Measurements from ENCODE around the gene MOBP. TPM values are rescaled to one million over a fixed set of nuclear protein-coding genes. Genes with fewer than 3 reads are reported as not detected.

MOBP gene
- total and polyA plus RNA-seq, 4 donors = 0.03 to 0.23 TPM; not detected in 2

DNA sequence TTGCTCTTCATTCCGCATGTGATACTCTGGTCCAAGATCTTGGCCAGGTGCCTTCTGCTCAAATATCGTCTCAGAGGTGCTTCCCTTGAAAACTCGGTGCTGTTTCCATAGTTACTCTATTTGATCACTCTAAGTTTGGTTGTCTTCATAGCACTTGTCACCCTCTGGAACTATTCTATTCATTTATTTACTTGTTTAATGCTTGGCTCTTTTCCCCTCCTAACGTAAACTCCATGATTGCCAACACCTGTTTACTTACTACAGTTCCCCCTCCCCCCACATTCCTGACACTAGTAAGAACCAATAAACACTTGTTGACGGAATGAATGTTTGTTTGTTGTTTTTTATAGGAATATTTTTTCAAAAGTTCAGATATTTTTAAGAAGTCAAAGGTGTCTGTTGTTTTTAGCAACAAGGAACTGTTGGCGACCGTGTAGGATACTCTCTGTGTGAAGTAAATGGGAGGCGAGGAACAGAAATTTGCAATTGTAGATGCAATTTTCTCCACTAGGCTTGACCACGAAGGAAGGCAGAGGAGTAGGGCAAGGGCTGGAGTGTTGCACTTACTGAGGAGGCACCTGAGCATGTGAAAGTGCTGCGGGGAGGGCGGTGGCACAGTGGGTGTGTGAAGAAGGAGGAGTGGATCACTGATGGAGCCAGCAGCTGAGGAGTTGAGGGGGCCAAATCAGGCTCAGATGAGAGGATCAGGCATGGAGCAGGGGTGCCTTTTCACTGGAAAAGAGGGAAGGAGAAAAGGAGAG, 48.4 kb downstream of the MOBP start:
- peaks cover 0 to 2% of the 10 kb centered on the region in 2 donors for H3K4me1 ChIP-seq (ENCODE audit: control insufficient read depth in 1 of 2, insufficient read depth in 2 of 2, low read length in 2 of 2)
- no peaks in the 10 kb centered on the region for H3K36me3 ChIP-seq (ENCODE audit: control insufficient read depth in 1 of 2, insufficient read depth in 2 of 2, low read length in 1 of 2)
- intact Hi-C loops (cut with DNase I) = no loop called here
- no peak for DNase-seq
- H3K4me3 ChIP-seq (ENCODE audit: low read length in 2 of 2) = no peak overlapping the region
- 60 to 71% methylated on average over 11 of the region's 11 CpGs for WGBS, 2 donors
- no peaks in the 10 kb centered on the region for H3K27me3 ChIP-seq (ENCODE audit: control insufficient read depth in 1 of 2, insufficient read depth in 2 of 2, low read length in 1 of 2)
- no peak overlapping the region for H3K27ac ChIP-seq (ENCODE audit: low read depth in 1 of 2, low read length in 2 of 2)
- ATAC-seq (ENCODE audit: low FRiP score) = no peak
- H3K9me3 ChIP-seq (ENCODE audit: control insufficient read depth, low read length) = no peaks in the 10 kb centered on the region

DNA sequence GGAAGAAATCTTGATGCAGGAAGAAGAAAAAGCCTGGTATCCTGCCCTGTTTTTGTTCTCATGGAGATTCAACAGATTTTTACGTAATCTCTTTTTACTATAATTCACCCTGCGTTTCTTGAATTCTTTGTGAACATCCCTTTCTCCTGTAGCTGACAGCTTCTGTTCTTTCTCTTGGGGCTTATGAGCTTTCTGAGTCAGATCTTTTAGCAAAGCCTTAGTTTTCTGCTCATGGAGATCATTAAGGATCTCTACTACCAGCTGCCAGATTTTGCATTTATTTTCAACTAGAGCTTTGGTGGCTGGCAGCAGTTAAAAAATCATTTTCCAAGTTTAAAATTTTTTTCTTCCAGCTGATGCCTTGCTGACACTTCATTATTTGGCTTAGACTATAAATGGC, 51.6 kb downstream of the MOBP start:
- 11 to 26% methylated on average over 2 of the region's 2 CpGs for WGBS, 2 donors
- DNase-seq (no peak), ATAC-seq (ENCODE audit: low FRiP score) (no peak)
- peaks cover 1% of the 10 kb centered on the region for H3K9me3 ChIP-seq (ENCODE audit: control insufficient read depth, low read length)
- no peaks in the 10 kb centered on the region for H3K27me3 ChIP-seq (ENCODE audit: control insufficient read depth in 1 of 2, insufficient read depth in 2 of 2, low read length in 1 of 2)
- H3K4me3 ChIP-seq (ENCODE audit: low read length in 2 of 2) = no peak overlapping the region
- intact Hi-C loops (cut with DNase I) = no loop called here
- H3K36me3 ChIP-seq (ENCODE audit: control insufficient read depth in 1 of 2, insufficient read depth in 2 of 2, low read length in 1 of 2) = no peaks in the 10 kb centered on the region
- no peak overlapping the region for H3K27ac ChIP-seq (ENCODE audit: low read depth in 1 of 2, low read length in 2 of 2)
- peaks cover 0 to 2% of the 10 kb centered on the region in 2 donors for H3K4me1 ChIP-seq (ENCODE audit: control insufficient read depth in 1 of 2, insufficient read depth in 2 of 2, low read length in 2 of 2)

DNA sequence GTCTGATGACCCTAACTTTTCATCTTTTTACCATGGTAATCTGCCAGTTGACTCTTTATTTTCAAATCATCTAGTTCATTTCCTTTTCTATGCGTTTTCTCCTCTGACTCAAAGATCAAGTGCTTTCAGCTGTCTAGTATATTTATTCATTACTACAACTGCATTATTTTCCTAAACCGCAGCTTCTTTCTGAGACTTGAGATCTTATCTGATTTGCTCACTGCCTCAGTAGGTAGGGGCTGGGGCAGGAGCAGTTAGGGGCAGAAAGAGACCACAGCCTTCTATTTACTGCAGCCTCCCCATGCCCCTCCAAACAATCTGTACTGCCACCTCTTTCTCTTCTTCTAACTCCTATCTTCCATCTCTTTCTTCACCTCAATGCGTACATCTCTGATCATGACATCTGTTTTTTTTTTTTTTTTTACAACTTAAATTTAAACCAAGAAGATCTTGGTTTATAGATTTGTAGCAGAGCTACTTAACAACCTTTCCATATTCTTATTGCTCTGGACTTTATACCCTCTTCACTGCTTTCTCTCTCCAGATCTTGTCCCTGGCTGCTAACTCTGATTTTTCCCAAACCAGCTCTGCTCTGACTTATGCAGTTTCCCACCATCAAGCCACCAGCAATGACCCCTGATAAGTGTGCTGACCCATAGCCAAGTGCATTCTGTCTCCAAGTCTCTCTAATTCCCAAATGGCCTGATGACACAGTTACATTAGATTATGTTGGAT, 52.2 kb downstream of the MOBP start:
- no peak for ATAC-seq (ENCODE audit: low FRiP score)

DNA sequence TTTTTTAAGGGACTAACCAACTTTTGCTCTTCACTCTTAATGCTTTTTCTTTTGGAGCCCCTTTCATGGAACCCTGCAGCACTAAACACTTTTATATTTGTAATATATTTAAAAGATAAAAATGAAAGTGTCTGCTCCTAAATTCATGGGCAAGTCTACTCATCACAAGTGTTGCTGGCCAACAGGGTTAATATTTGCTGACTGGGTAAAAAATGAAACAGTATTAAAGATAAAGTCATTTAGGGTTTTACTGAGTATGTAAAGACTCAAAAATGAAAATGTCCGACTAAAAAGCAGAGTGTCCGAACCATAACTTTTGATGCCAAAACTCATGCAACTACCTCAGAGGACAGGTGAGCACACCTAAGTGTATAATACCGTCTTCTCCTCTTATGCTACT, 54.0 kb downstream of the MOBP start:
- Histone ChIP-seq H3K4me3 (ENCODE audit: low read length in 2 of 2) (no peak overlapping the region), H3K9me3 (ENCODE audit: control insufficient read depth, low read length) (peaks cover 3% of the 10 kb centered on the region), H3K36me3 (ENCODE audit: control insufficient read depth in 1 of 2, insufficient read depth in 2 of 2, low read length in 1 of 2) (no peaks in the 10 kb centered on the region), H3K27me3 (ENCODE audit: control insufficient read depth in 1 of 2, insufficient read depth in 2 of 2, low read length in 1 of 2) (no peaks in the 10 kb centered on the region), H3K4me1 (ENCODE audit: control insufficient read depth in 1 of 2, insufficient read depth in 2 of 2, low read length in 2 of 2) (peaks cover 0 to 2% of the 10 kb centered on the region in 2 donors), H3K27ac (ENCODE audit: low read depth in 1 of 2, low read length in 2 of 2) (no peak overlapping the region)
- intact Hi-C loops (cut with DNase I) = no loop called here
- DNase-seq = no peak
- no peak for ATAC-seq (ENCODE audit: low FRiP score)
- WGBS, 2 donors = 86 to 87% methylated on average over 3 of the region's 3 CpGs

More for the DNA sequence above, 52.2 kb downstream of the MOBP start:
- 19 to 33% methylated on average over 3 of the region's 3 CpGs for WGBS, 2 donors
- DNase-seq = no peak
- Histone ChIP-seq H3K4me3 (ENCODE audit: low read length in 2 of 2) (no peak overlapping the region), H3K27ac (ENCODE audit: low read depth in 1 of 2, low read length in 2 of 2) (no peak overlapping the region), H3K4me1 (ENCODE audit: control insufficient read depth in 1 of 2, insufficient read depth in 2 of 2, low read length in 2 of 2) (peaks cover 0 to 2% of the 10 kb centered on the region in 2 donors), H3K36me3 (ENCODE audit: control insufficient read depth in 1 of 2, insufficient read depth in 2 of 2, low read length in 1 of 2) (no peaks in the 10 kb centered on the region), H3K9me3 (ENCODE audit: control insufficient read depth, low read length) (peaks cover 1% of the 10 kb centered on the region), H3K27me3 (ENCODE audit: control insufficient read depth in 1 of 2, insufficient read depth in 2 of 2, low read length in 1 of 2) (no peaks in the 10 kb centered on the region)
- intact Hi-C loops (cut with DNase I) = no loop called here

DNA sequence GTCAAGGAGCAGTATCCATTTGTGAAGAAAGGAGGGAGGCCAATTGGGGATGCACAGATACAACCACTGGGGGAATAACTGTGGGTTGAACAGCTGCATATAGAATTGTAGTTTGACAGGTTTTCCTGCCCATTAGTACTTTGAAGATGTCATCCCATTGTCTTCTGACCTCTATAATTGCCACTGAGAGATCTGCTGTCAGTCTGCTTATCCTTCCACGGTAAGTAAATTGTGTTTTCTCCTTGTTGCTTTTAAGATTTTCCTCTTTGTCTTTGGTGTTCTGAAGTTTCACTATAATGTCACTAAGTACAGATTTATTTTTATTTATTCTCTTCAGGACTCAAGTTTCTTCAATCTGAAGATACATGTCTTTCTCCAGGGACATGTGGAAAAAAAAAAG, 56.6 kb downstream of the MOBP start:
- no peaks in the 10 kb centered on the region for H3K36me3 ChIP-seq (ENCODE audit: control insufficient read depth in 1 of 2, insufficient read depth in 2 of 2, low read length in 1 of 2)
- H3K4me3 ChIP-seq (ENCODE audit: low read length in 2 of 2) = no peak overlapping the region
- H3K9me3 ChIP-seq (ENCODE audit: control insufficient read depth, low read length) = peaks cover 3% of the 10 kb centered on the region
- DNase-seq (no peak), ATAC-seq (ENCODE audit: low FRiP score) (no peak)
- no peak overlapping the region for H3K27ac ChIP-seq (ENCODE audit: low read depth in 1 of 2, low read length in 2 of 2)
- peaks cover 0 to 2% of the 10 kb centered on the region in 2 donors for H3K4me1 ChIP-seq (ENCODE audit: control insufficient read depth in 1 of 2, insufficient read depth in 2 of 2, low read length in 2 of 2)
- intact Hi-C loops (cut with DNase I) = no loop called here
- H3K27me3 ChIP-seq (ENCODE audit: control insufficient read depth in 1 of 2, insufficient read depth in 2 of 2, low read length in 1 of 2) = no peaks in the 10 kb centered on the region
- 68% methylated on average over 1 of the region's 1 CpG for WGBS, 2 donors

DNA sequence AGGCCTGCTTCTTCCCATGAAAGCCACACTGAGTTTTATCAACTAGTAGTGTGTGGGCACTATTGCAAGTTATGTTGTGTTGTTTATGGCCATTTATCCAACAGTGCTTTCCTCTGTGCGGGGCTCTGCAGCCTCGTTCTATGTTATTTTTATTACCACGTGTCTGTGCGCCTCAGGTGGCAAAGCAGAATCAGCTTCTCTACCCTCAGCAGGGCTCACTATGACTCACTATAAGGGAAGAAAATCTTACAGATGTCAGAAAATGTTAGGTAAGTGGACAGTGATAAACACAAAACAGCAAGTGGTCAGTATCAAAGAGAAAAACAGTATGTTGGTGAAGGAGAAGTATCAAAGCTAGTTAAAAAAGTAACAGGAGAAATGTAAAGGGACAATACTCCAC, 61.4 kb downstream of the MOBP start:
- no peak for DNase-seq
- Histone ChIP-seq H3K27me3 (ENCODE audit: control insufficient read depth in 1 of 2, insufficient read depth in 2 of 2, low read length in 1 of 2) (no peaks in the 10 kb centered on the region), H3K9me3 (ENCODE audit: control insufficient read depth, low read length) (peaks cover 2% of the 10 kb centered on the region), H3K4me3 (ENCODE audit: low read length in 2 of 2) (no peak overlapping the region), H3K36me3 (ENCODE audit: control insufficient read depth in 1 of 2, insufficient read depth in 2 of 2, low read length in 1 of 2) (no peaks in the 10 kb centered on the region), H3K27ac (ENCODE audit: low read depth in 1 of 2, low read length in 2 of 2) (no peak overlapping the region), H3K4me1 (ENCODE audit: control insufficient read depth in 1 of 2, insufficient read depth in 2 of 2, low read length in 2 of 2) (peaks cover 1 to 3% of the 10 kb centered on the region in 2 donors)
- no peak for ATAC-seq (ENCODE audit: low FRiP score)
- intact Hi-C loops (cut with DNase I) = no loop called here
- WGBS, 2 donors = 61 to 69% methylated on average over 4 of the region's 4 CpGs

DNA sequence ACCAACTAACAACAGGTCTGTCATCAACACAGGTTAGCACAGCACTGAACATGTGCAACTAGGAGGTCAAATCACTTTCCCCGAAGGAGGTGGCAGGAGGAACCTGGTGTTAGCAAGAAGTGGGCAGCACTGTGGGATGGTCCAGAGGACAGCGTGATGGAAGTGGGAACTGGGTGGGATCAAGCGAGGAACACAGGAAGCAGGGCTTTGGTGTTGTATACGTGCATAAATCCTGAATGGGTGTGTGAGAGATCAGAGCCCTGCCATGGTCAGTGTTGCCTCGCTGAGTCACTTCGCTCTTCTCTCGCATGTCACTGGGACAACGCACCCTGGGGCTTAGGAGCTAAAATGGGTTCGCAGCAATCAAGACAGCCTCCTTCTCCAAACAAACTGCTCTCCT, 62.1 kb downstream of the MOBP start:
- ATAC-seq (ENCODE audit: low FRiP score) (no peak), DNase-seq (no peak)
- Histone ChIP-seq H3K9me3 (ENCODE audit: control insufficient read depth, low read length) (peaks cover 2% of the 10 kb centered on the region), H3K36me3 (ENCODE audit: control insufficient read depth in 1 of 2, insufficient read depth in 2 of 2, low read length in 1 of 2) (no peaks in the 10 kb centered on the region), H3K4me1 (ENCODE audit: control insufficient read depth in 1 of 2, insufficient read depth in 2 of 2, low read length in 2 of 2) (peaks cover 1 to 3% of the 10 kb centered on the region in 2 donors), H3K27me3 (ENCODE audit: control insufficient read depth in 1 of 2, insufficient read depth in 2 of 2, low read length in 1 of 2) (no peaks in the 10 kb centered on the region), H3K27ac (ENCODE audit: low read depth in 1 of 2, low read length in 2 of 2) (no peak overlapping the region), H3K4me3 (ENCODE audit: low read length in 2 of 2) (no peak overlapping the region)
- 77 to 85% methylated on average over 9 of the region's 9 CpGs for WGBS, 2 donors
- intact Hi-C loops (cut with DNase I) = no loop called here

DNA sequence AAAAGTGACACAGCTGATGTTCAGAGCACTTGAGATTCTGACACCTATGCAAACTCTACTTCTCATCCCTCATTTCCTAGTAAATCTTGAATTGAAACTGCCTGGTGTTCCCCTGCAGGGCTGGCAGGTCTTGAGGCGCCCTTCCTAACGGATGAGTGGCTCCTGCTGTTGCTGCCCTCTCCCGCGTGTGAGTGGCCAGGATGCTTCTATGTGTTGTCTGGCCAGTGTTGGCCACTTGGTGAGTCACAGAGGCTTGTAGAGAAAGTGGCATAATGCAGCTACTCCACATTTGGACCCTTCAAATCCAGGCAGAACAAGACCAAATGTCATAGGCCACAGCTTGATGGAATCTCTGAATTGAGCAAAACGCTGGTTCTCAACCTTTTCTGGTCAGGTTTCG, 63.6 kb downstream of the MOBP start:
- Histone ChIP-seq H3K27ac (ENCODE audit: low read depth in 1 of 2, low read length in 2 of 2) (peak overlapping the region in 1 of 2 donors; percentile 54), H3K27me3 (ENCODE audit: control insufficient read depth in 1 of 2, insufficient read depth in 2 of 2, low read length in 1 of 2) (no peaks in the 10 kb centered on the region), H3K4me1 (ENCODE audit: control insufficient read depth in 1 of 2, insufficient read depth in 2 of 2, low read length in 2 of 2) (peaks cover 1 to 3% of the 10 kb centered on the region in 2 donors), H3K4me3 (ENCODE audit: low read length in 2 of 2) (no peak overlapping the region), H3K36me3 (ENCODE audit: control insufficient read depth in 1 of 2, insufficient read depth in 2 of 2, low read length in 1 of 2) (no peaks in the 10 kb centered on the region), H3K9me3 (ENCODE audit: control insufficient read depth, low read length) (no peaks in the 10 kb centered on the region)
- DNase-seq (no peak), ATAC-seq (ENCODE audit: low FRiP score) (no peak)
- intact Hi-C loops (cut with DNase I) = loop anchor here in 1 of 2 donors (5.0 kb wide), 1 partner anchor 776 kb away; the partner anchor contains the start of gene EIF1B
- 84% methylated on average over 6 of the region's 6 CpGs for WGBS, 2 donors

Measured in aorta (tissue), 5 donors.